Measurements from ENCODE around the gene GSAP.

DNA sequence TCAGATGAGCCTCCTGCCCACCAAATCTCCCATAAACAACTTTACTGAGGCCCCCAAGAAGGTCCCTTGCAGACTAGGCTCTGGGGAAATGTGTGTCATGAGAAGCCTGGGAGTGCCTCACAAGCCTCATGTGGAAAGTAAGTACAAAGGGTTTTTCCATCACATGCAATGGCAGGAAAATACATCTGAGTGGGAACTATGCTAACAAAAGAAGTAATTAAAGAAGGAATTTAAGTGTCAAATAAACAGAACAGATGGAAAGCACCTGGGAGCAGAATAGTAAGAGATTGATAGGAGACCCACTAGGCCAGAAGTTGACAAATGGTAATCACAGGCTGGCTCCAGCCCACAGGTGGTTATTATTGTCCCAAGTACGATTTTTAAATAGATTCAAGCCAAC lies 20.5 kb downstream of the GSAP start:
- TF ChIP-seq, protein P1, sequence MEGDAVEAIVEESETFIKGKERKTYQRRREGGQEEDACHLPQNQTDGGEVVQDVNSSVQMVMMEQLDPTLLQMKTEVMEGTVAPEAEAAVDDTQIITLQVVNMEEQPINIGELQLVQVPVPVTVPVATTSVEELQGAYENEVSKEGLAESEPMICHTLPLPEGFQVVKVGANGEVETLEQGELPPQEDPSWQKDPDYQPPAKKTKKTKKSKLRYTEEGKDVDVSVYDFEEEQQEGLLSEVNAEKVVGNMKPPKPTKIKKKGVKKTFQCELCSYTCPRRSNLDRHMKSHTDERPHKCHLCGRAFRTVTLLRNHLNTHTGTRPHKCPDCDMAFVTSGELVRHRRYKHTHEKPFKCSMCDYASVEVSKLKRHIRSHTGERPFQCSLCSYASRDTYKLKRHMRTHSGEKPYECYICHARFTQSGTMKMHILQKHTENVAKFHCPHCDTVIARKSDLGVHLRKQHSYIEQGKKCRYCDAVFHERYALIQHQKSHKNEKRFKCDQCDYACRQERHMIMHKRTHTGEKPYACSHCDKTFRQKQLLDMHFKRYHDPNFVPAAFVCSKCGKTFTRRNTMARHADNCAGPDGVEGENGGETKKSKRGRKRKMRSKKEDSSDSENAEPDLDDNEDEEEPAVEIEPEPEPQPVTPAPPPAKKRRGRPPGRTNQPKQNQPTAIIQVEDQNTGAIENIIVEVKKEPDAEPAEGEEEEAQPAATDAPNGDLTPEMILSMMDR (IDR thresholded peaks at IDR 0.05) = no peak
- TF ChIP-seq ZFX (IDR thresholded peaks at IDR 0.05; ENCODE audit: borderline replicate concordance) = no peak
